SK-N-MC (cell line): ENCODE measurements around the gene SEC22B.
"Not testable (repeated sequence)": the region's sequence is repeated elsewhere in the genome, so short reads cannot be mapped to it uniquely, and the experiment has no call there.

Experiments
- EZH2 ChIP-seq: fragments of 200-600 bp; sonication (generic); IDR thresholded peaks from one replicate; pipeline ENCODE4 v1.6.1; 2017; ENCODE audit warnings: antibody characterized with exemption
- FOXP2 ChIP-seq: optimal IDR thresholded peaks from 2 replicates; pipeline ENCODE3; 2011; ENCODE audit warnings: mild to moderate bottlenecking, moderate library complexity; ENCODE audit not compliant: insufficient read depth; ENCODE audit errors: extremely low read length, control extremely low read depth
- POLR2AphosphoS5 ChIP-seq: IDR thresholded peaks from 2 replicates; pipeline ENCODE4 v1.6.1; 2012; ENCODE audit warnings: mild to moderate bottlenecking, low read depth, low read length, borderline replicate concordance

GRCh38 chr1:120140656-120141265 lies 35.6 kb downstream of the SEC22B start:
- not testable (repeated sequence) for TF ChIP-seq POLR2AphosphoS5, EZH2, FOXP2
